Osteoblast (primary cell): ENCODE results near the gene FCHO1. TPM values are rescaled to one million over a fixed set of nuclear protein-coding genes. Genes with fewer than 3 reads are reported as not detected.

Experiments used
- DNase-seq: peaks from one replicate; pipeline ENCODE4 v3.0.0; 2011; ENCODE audit warnings: low spot score, mixed read lengths; ENCODE audit not compliant: insufficient read length; ENCODE audit errors: missing footprints
- H2AFZ ChIP-seq: 2 replicates; pipeline ENCODE4 v1.6.0; 2011; ENCODE audit warnings: mild to moderate bottlenecking, low read length
- H3K27ac ChIP-seq: 2 replicates; pipeline ENCODE4 v1.5.1; 2011; ENCODE audit warnings: mild to moderate bottlenecking, low read depth, low read length, moderate library complexity
- H3K27me3 ChIP-seq: 2 replicates; pipeline ENCODE4 v1.6.0; 2012; ENCODE audit warnings: mild to moderate bottlenecking, control low read depth, inconsistent platforms, low read length, moderate library complexity; ENCODE audit not compliant: insufficient read depth
- H3K36me3 ChIP-seq: 2 replicates; pipeline ENCODE4 v1.5.1; 2011; ENCODE audit warnings: mild to moderate bottlenecking, low read length, control low read depth, moderate library complexity; ENCODE audit not compliant: insufficient read depth
- H3K4me1 ChIP-seq: 2 replicates; pipeline ENCODE4 v1.5.1; 2011; ENCODE audit warnings: mild to moderate bottlenecking, low read length, control low read depth, moderate library complexity; ENCODE audit not compliant: insufficient read depth
- H3K4me2 ChIP-seq: 2 replicates; pipeline ENCODE4 v1.6.0; 2011; ENCODE audit warnings: mild to moderate bottlenecking, low read length; ENCODE audit not compliant: insufficient read depth
- H3K4me3 ChIP-seq: fragments of 200-600 bp; sonication (generic); 3 replicates; pipeline ENCODE4 v1.5.1; 2012; ENCODE audit warnings: mild to moderate bottlenecking, low read length, inconsistent platforms; ENCODE audit not compliant: insufficient read depth
- H3K79me2 ChIP-seq: 2 replicates; pipeline ENCODE4 v1.6.0; 2012; ENCODE audit warnings: mild to moderate bottlenecking, low read length, control low read depth, inconsistent platforms; ENCODE audit not compliant: insufficient read depth
- H3K9me3 ChIP-seq: 2 replicates; pipeline ENCODE4 v1.5.1; 2011; ENCODE audit warnings: low read depth, low read length, control low read depth
- H4K20me1 ChIP-seq: 2 replicates; pipeline ENCODE4 v1.6.0; 2012; ENCODE audit warnings: mild to moderate bottlenecking, low read length, control low read depth; ENCODE audit not compliant: insufficient read depth
- CTCF ChIP-seq: IDR thresholded peaks from 2 replicates; pipeline ENCODE4 v1.5.1; 2011; ENCODE audit warnings: mild to moderate bottlenecking, low read depth, low read length, moderate library complexity; ENCODE audit errors: extremely low read depth
- total RNA-seq: library from RNA; depleted of rRNA; stranded (reverse); fragments of >200 nt; gene quantifications from 2 replicates; pipeline ENCODE4 v1.2.3, GENCODE V29; 2012

The FCHO1 gene
- total RNA-seq, 1 donor: 0.72 TPM

- H3K27me3 ChIP-seq: no peaks in the 10 kb centered on the region
- H3K4me3 ChIP-seq: no peak overlapping the region
- H3K4me1 ChIP-seq: no peaks in the 10 kb centered on the region
- no peaks in the 10 kb centered on the region for H3K9me3 ChIP-seq
- H3K27ac ChIP-seq: no peak overlapping the region
- peak; percentile 67 for DNase-seq
- TF ChIP-seq CTCF: peak; percentile 7
- no peaks in the 10 kb centered on the region for H3K79me2 ChIP-seq
- no peaks in the 10 kb centered on the region for H4K20me1 ChIP-seq
- no peak overlapping the region for H2AFZ ChIP-seq
- H3K36me3 ChIP-seq: no peaks in the 10 kb centered on the region
- no peak overlapping the region for H3K4me2 ChIP-seq
These were observed 83.3 kb downstream of the FCHO1 start for GRCh38 chr19:17834350-17835181.

- peak; percentile 84 for DNase-seq
- H3K4me1 ChIP-seq: no peaks in the 10 kb centered on the region
- no peaks in the 10 kb centered on the region for H3K27me3 ChIP-seq
- TF ChIP-seq CTCF: no peak
- no peak overlapping the region for H3K4me3 ChIP-seq
- no peak overlapping the region for H2AFZ ChIP-seq
- no peak overlapping the region for H3K27ac ChIP-seq
- H3K9me3 ChIP-seq: no peaks in the 10 kb centered on the region
- no peaks in the 10 kb centered on the region for H3K79me2 ChIP-seq
- no peaks in the 10 kb centered on the region for H4K20me1 ChIP-seq
- no peaks in the 10 kb centered on the region for H3K36me3 ChIP-seq
- no peak overlapping the region for H3K4me2 ChIP-seq
These were observed 84.1 kb downstream of the FCHO1 start for GRCh38 chr19:17835182-17836006.

- Histone ChIP-seq H3K36me3 (no peaks in the 10 kb centered on the region), H3K27ac (no peak overlapping the region), H3K79me2 (no peaks in the 10 kb centered on the region), H3K4me2 (no peak overlapping the region), H3K27me3 (no peaks in the 10 kb centered on the region), H4K20me1 (no peaks in the 10 kb centered on the region), H2AFZ (no peak overlapping the region), H3K9me3 (no peaks in the 10 kb centered on the region), H3K4me3 (no peak overlapping the region), H3K4me1 (no peaks in the 10 kb centered on the region)
- peak; percentile 27 for DNase-seq
- TF ChIP-seq CTCF: no peak
These were observed 85.3 kb downstream of the FCHO1 start for GRCh38 chr19:17836530-17836929.

- Histone ChIP-seq H3K4me1 (no peaks in the 10 kb centered on the region), H3K4me2 (no peak overlapping the region), H3K4me3 (no peak overlapping the region), H3K9me3 (no peaks in the 10 kb centered on the region), H2AFZ (no peak overlapping the region), H4K20me1 (no peaks in the 10 kb centered on the region), H3K79me2 (no peaks in the 10 kb centered on the region), H3K27me3 (no peaks in the 10 kb centered on the region), H3K27ac (no peak overlapping the region), H3K36me3 (no peaks in the 10 kb centered on the region)
- no peak for TF ChIP-seq CTCF
- DNase-seq: peak; percentile 62
These were observed 86.7 kb downstream of the FCHO1 start for GRCh38 chr19:17837972-17838371.
